ENCODE measurements around the gene EIF3I. TPM values are rescaled to one million over a fixed set of nuclear protein-coding genes. Genes with fewer than 3 reads are reported as not detected.

EIF3I gene
- total RNA-seq, 2 donors from 2014 or later, result 142 to 264 TPM

DNA sequence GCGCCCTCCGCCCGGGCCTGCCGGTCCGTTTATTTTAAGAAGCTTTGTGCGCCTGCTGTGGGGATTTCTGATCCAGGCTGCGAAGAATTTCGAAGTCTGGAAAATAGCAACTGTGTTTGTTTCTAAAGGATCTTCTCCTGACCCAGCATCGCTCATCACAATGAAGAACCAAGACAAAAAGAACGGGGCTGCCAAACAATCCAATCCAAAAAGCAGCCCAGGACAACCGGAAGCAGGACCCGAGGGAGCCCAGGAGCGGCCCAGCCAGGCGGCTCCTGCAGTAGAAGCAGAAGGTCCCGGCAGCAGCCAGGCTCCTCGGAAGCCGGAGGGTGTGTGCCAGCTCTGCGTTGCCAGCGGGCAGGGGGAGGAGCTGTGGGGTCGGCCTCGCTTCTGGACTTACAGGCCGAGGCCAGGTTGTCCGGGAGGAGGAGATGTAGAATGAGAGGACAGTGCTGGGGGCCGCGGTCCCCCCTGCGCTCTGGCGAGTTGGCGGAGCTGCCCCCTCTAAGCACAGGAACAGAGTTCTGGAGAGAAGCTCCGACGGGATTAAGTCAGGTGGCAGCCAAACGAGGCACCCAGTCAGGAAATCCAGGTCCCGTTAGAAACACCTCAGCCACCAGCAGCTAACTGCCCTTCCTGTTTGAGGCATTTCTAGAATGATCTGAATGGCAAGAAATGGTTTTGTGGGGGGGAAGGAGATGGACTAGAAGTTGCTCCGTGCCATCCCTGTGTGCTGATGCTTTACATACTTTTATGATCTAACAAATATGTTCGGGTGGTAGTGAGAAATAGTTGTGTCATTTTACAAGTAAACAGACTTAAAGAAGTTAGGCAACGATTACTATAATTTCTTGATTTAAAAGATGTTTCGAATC is 41.8 kb upstream of the EIF3I start:
- Histone ChIP-seq H3K27me3 (no peaks in the 10 kb centered on the region), H3K4me3 (peak overlapping the region; percentile 63), H3K9me3 (no peaks in the 10 kb centered on the region), H3K27ac (peak overlapping the region; percentile 88), H3K9ac (ENCODE audit: low read depth in 2 of 2, low read length in 2 of 2) (peak overlapping the region; percentile 72 to 89), H3K36me3 (peaks cover 7% of the 10 kb centered on the region), H3K4me1 (peaks cover 6% of the 10 kb centered on the region)
- DNase-seq, result peak; percentile 49
- intact Hi-C loops (cut with DNase I), result no loop called here
- TF ChIP-seq, protein P1, sequence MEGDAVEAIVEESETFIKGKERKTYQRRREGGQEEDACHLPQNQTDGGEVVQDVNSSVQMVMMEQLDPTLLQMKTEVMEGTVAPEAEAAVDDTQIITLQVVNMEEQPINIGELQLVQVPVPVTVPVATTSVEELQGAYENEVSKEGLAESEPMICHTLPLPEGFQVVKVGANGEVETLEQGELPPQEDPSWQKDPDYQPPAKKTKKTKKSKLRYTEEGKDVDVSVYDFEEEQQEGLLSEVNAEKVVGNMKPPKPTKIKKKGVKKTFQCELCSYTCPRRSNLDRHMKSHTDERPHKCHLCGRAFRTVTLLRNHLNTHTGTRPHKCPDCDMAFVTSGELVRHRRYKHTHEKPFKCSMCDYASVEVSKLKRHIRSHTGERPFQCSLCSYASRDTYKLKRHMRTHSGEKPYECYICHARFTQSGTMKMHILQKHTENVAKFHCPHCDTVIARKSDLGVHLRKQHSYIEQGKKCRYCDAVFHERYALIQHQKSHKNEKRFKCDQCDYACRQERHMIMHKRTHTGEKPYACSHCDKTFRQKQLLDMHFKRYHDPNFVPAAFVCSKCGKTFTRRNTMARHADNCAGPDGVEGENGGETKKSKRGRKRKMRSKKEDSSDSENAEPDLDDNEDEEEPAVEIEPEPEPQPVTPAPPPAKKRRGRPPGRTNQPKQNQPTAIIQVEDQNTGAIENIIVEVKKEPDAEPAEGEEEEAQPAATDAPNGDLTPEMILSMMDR (IDR thresholded peaks at IDR 0.05), result no peak

- H3K27ac ChIP-seq, result peak overlapping the region; percentile 88
- H3K9me3 ChIP-seq, result no peaks in the 10 kb centered on the region
- intact Hi-C loops (cut with DNase I), result no loop called here
- H3K4me1 ChIP-seq, result peaks cover 6% of the 10 kb centered on the region
- DNase-seq, result no peak
- no peaks in the 10 kb centered on the region for H3K27me3 ChIP-seq
- H3K4me3 ChIP-seq, result peak overlapping the region; percentile 63
- H3K9ac ChIP-seq (ENCODE audit: low read depth in 2 of 2, low read length in 2 of 2), result peak overlapping the region; percentile 72 to 89
- TF ChIP-seq, protein P1 (IDR thresholded peaks at IDR 0.05), result no peak
- H3K36me3 ChIP-seq, result peaks cover 8% of the 10 kb centered on the region
These were observed 41.1 kb upstream of the EIF3I start for GRCh38 chr1:32181065-32181464.

- intact Hi-C loops (cut with DNase I), result no loop called here
- Histone ChIP-seq H3K9ac (ENCODE audit: low read depth in 2 of 2, low read length in 2 of 2) (peak overlapping the region in 1 of 2 donors; percentile 89), H3K4me1 (peaks cover 6% of the 10 kb centered on the region), H3K36me3 (peaks cover 12% of the 10 kb centered on the region), H3K27me3 (no peaks in the 10 kb centered on the region), H3K4me3 (no peak overlapping the region), H3K27ac (no peak overlapping the region), H3K9me3 (no peaks in the 10 kb centered on the region)
- no peak for DNase-seq
- TF ChIP-seq, protein P1 (IDR thresholded peaks at IDR 0.05), result no peak
These were observed 40.6 kb upstream of the EIF3I start for GRCh38 chr1:32181563-32181962.

DNA sequence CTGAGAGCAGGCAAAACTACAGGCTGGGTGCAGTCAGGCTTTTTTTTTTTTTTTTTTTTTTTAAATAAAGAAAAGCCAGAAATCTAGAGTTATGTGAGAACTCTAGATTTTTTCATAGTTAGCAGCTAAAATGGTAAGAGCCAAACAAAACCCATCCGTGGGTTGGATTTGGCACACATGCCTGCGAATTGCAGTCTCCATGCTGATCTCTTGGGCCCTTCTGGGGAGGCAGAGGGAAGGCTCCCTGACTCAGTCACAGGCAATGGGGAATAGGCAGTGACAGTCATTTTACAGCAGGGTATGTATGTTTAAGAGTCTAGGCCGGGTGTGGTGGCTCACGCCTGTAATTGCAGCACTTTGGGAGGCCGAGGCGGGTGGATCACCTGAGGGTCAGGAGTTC is 40.1 kb upstream of the EIF3I start:
- no peak overlapping the region for H3K9ac ChIP-seq (ENCODE audit: low read depth in 2 of 2, low read length in 2 of 2)
- no peaks in the 10 kb centered on the region for H3K27me3 ChIP-seq
- intact Hi-C loops (cut with DNase I), result no loop called here
- peaks cover 6% of the 10 kb centered on the region for H3K4me1 ChIP-seq
- TF ChIP-seq, protein P1 (IDR thresholded peaks at IDR 0.05), result no peak
- no peak overlapping the region for H3K4me3 ChIP-seq
- H3K27ac ChIP-seq, result no peak overlapping the region
- no peak for DNase-seq
- H3K9me3 ChIP-seq, result no peaks in the 10 kb centered on the region
- peaks cover 14% of the 10 kb centered on the region for H3K36me3 ChIP-seq

DNA sequence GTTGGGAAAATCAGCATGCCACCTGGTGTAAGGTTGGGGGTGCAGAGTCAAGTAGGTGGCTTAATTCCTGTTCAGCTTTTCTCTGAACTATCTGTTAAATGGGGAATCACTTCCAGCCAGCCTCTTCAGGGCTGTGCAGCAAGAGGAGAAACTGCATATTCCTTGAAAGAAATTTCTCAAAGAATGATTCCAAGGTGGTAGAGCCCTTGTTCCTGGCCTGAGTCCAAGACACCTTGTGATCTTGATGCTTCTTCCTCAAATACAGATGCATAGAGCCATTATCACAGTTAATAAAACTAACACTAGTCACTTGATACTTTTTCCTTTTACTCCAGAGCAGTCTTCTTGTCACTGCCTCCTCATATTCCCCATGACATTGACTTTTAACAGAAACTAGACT is 37.6 kb upstream of the EIF3I start:
- peaks cover 6% of the 10 kb centered on the region for H3K4me1 ChIP-seq
- H3K9ac ChIP-seq (ENCODE audit: low read depth in 2 of 2, low read length in 2 of 2), result no peak overlapping the region
- TF ChIP-seq, protein P1 (IDR thresholded peaks at IDR 0.05), result no peak
- H3K27me3 ChIP-seq, result no peaks in the 10 kb centered on the region
- H3K4me3 ChIP-seq, result no peak overlapping the region
- H3K9me3 ChIP-seq, result no peaks in the 10 kb centered on the region
- intact Hi-C loops (cut with DNase I), result no loop called here
- no peak for DNase-seq
- peaks cover 33% of the 10 kb centered on the region for H3K36me3 ChIP-seq
- no peak overlapping the region for H3K27ac ChIP-seq
